HEK293T (cell line): ENCODE data around the gene MAML2.

Experiments
- ARNT ChIP-seq: fragments of 450-650 bp; IDR thresholded peaks from 2 replicates; pipeline ENCODE4 v1.6.1; 2017; ENCODE audit warnings: mild to moderate bottlenecking
- BHLHE40 ChIP-seq: fragments of 450-650 bp; IDR thresholded peaks from 2 replicates; pipeline ENCODE4 v1.6.1; 2016; ENCODE audit warnings: mild to moderate bottlenecking, moderate library complexity, borderline replicate concordance
- FOXA1 ChIP-seq: fragments of 450-650 bp; IDR thresholded peaks from 2 replicates; pipeline ENCODE4 v1.6.1; 2016; ENCODE audit warnings: mild to moderate bottlenecking
- FOXM1 ChIP-seq: fragments of 450-650 bp; IDR thresholded peaks from 2 replicates; pipeline ENCODE4 v1.6.1; 2017; ENCODE audit warnings: mild to moderate bottlenecking, borderline replicate concordance
- HDGF ChIP-seq: fragments of 450-650 bp; IDR thresholded peaks from 2 replicates; pipeline ENCODE4 v1.6.1; 2017; ENCODE audit warnings: antibody characterized with exemption, borderline replicate concordance
- L3MBTL2 ChIP-seq: fragments of 450-650 bp; conservative IDR thresholded peaks from 2 replicates; pipeline ENCODE4 v1.6.1; 2016; ENCODE audit warnings: mild to moderate bottlenecking
- NFRKB ChIP-seq: fragments of 450-650 bp; IDR thresholded peaks from 2 replicates; pipeline ENCODE4 v1.6.1; 2016; ENCODE audit warnings: mild to moderate bottlenecking, moderate library complexity
- SP1 ChIP-seq: fragments of 450-650 bp; IDR thresholded peaks from 2 replicates; pipeline ENCODE4 v1.6.1; 2017
- TARDBP ChIP-seq: fragments of 450-650 bp; IDR thresholded peaks from 2 replicates; pipeline ENCODE4 v1.6.1; 2016
- TF ChIP-seq, protein P1 (sequence below): fragments of 450-650 bp; IDR thresholded peaks from 2 replicates; pipeline ENCODE4 v1.6.1; 2016

- TF ChIP-seq, protein P1, sequence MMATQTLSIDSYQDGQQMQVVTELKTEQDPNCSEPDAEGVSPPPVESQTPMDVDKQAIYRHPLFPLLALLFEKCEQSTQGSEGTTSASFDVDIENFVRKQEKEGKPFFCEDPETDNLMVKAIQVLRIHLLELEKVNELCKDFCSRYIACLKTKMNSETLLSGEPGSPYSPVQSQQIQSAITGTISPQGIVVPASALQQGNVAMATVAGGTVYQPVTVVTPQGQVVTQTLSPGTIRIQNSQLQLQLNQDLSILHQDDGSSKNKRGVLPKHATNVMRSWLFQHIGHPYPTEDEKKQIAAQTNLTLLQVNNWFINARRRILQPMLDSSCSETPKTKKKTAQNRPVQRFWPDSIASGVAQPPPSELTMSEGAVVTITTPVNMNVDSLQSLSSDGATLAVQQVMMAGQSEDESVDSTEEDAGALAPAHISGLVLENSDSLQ, result peak; percentile 80
- TF ChIP-seq SP1 (no peak), HDGF (no peak), ARNT (no peak), FOXA1 (no peak), L3MBTL2 (no peak), BHLHE40 (no peak), NFRKB (no peak), FOXM1 (no peak), TARDBP (no peak)
These were observed 305.5 kb downstream of the MAML2 start for GRCh38 chr11:96037405-96037949.
